ENCODE measurements around the gene CASK.

CASK gene

GRCh38 chrX:41471786-41472185 is 451.6 kb downstream of the CASK start:
- TF ChIP-seq BACH2 (CRISPR knock-in tag; IDR thresholded peaks at IDR 0.05; ENCODE audit: borderline replicate concordance) (no peak), PPARA (CRISPR knock-in tag; IDR thresholded peaks at IDR 0.05; ENCODE audit: borderline replicate concordance) (no peak), GLIS3 (CRISPR knock-in tag; IDR thresholded peaks at IDR 0.05) (no peak), ISL1 (CRISPR knock-in tag; IDR thresholded peaks at IDR 0.05) (no peak), RARB (CRISPR knock-in tag; IDR thresholded peaks at IDR 0.05) (no peak), POU6F1 (CRISPR knock-in tag; IDR thresholded peaks at IDR 0.05; ENCODE audit: borderline replicate concordance, low read depth) (no peak), CSDC2 (CRISPR knock-in tag; IDR thresholded peaks at IDR 0.05) (no peak), ZNF70 (CRISPR knock-in tag; IDR thresholded peaks at IDR 0.05) (no peak), ZNF565 (CRISPR knock-in tag; conservative IDR thresholded peaks at IDR 0.05; ENCODE audit: low read depth) (no peak), CSRNP3 (CRISPR knock-in tag; IDR thresholded peaks at IDR 0.05) (no peak), ZNF8 (CRISPR knock-in tag; IDR thresholded peaks at IDR 0.05) (no peak), ZFP3 (CRISPR knock-in tag; IDR thresholded peaks at IDR 0.05) (no peak), TCF4 (CRISPR knock-in tag; IDR thresholded peaks at IDR 0.05; ENCODE audit: borderline replicate concordance) (no peak), ZFP30 (CRISPR knock-in tag; IDR thresholded peaks at IDR 0.05) (no peak), ESRRG (CRISPR knock-in tag; IDR thresholded peaks at IDR 0.05) (no peak), ZC3H10 (CRISPR knock-in tag; IDR thresholded peaks at IDR 0.05) (no peak), ARNTL (CRISPR knock-in tag; IDR thresholded peaks at IDR 0.05; ENCODE audit: borderline replicate concordance, low read depth) (no peak), CREB5 (CRISPR knock-in tag; IDR thresholded peaks at IDR 0.05; ENCODE audit: low read depth) (no peak), TSHZ2 (CRISPR knock-in tag; IDR thresholded peaks at IDR 0.05) (no peak)
- ATAC-seq = no peak

- ATAC-seq = no peak
- TF ChIP-seq PATZ1 (CRISPR knock-in tag; IDR thresholded peaks at IDR 0.05; ENCODE audit: borderline replicate concordance) (no peak), BACH2 (CRISPR knock-in tag; IDR thresholded peaks at IDR 0.05; ENCODE audit: borderline replicate concordance) (no peak)
Measured at GRCh38 chrX:41470706-41471105, 452.6 kb downstream of the CASK start.

- TF ChIP-seq ZFP3 (CRISPR knock-in tag; IDR thresholded peaks at IDR 0.05) (no peak), SNAI2 (CRISPR knock-in tag; IDR thresholded peaks at IDR 0.05) (no peak), POU6F1 (CRISPR knock-in tag; IDR thresholded peaks at IDR 0.05; ENCODE audit: borderline replicate concordance, low read depth) (no peak), ARNTL (CRISPR knock-in tag; IDR thresholded peaks at IDR 0.05; ENCODE audit: borderline replicate concordance, low read depth) (no peak), ESRRG (CRISPR knock-in tag; IDR thresholded peaks at IDR 0.05) (no peak), ZC3H10 (CRISPR knock-in tag; IDR thresholded peaks at IDR 0.05) (no peak), PATZ1 (CRISPR knock-in tag; IDR thresholded peaks at IDR 0.05; ENCODE audit: borderline replicate concordance) (no peak), OSR1 (CRISPR knock-in tag; IDR thresholded peaks at IDR 0.05) (no peak), TCF4 (CRISPR knock-in tag; IDR thresholded peaks at IDR 0.05; ENCODE audit: borderline replicate concordance) (no peak), RARB (CRISPR knock-in tag; IDR thresholded peaks at IDR 0.05) (no peak), BACH2 (CRISPR knock-in tag; IDR thresholded peaks at IDR 0.05; ENCODE audit: borderline replicate concordance) (no peak), ZNF8 (CRISPR knock-in tag; IDR thresholded peaks at IDR 0.05) (no peak), TOX (CRISPR knock-in tag; IDR thresholded peaks at IDR 0.05; ENCODE audit: borderline replicate concordance) (no peak)
- peak; percentile 69 for ATAC-seq
Measured at GRCh38 chrX:41468647-41469323, 454.6 kb downstream of the CASK start.

Measured in SK-N-SH treated with all-trans-retinoic acid at 6 μM for 48 hours (cell line).